Fibroblast of the conjunctiva (primary cell): ENCODE results near the gene TLK1.
A peak's percentile ranks its signal among the peaks of the same experiment; 100 is the strongest.

Source experiments
- DNase-seq: peaks from one replicate; pipeline ENCODE4 v3.0.0-alpha.2; 2010; ENCODE audit warnings: low read depth

The TLK1 gene

GRCh38 chr2:170999654-171000053 lies 161.0 kb downstream of the TLK1 start:
- DNase-seq, result no peak

GRCh38 chr2:170997893-170998597 lies 162.6 kb downstream of the TLK1 start:
- DNase-seq, result no peak

GRCh38 chr2:170996316-170996715 lies 164.4 kb downstream of the TLK1 start:
- no peak for DNase-seq

GRCh38 chr2:170991398-170992182 lies 169.1 kb downstream of the TLK1 start:
- DNase-seq, result no peak

GRCh38 chr2:170986566-170987258 lies 174.0 kb downstream of the TLK1 start:
- DNase-seq, result no peak

GRCh38 chr2:170985407-170985806 lies 175.3 kb downstream of the TLK1 start:
- DNase-seq, result no peak

GRCh38 chr2:170984079-170984478 lies 176.6 kb downstream of the TLK1 start:
- no peak for DNase-seq

GRCh38 chr2:170975943-170976270 lies 184.8 kb downstream of the TLK1 start:
- no peak for DNase-seq

GRCh38 chr2:170975127-170975942 lies 185.4 kb downstream of the TLK1 start:
- DNase-seq, result no peak

- DNase-seq, result no peak
Measured at GRCh38 chr2:170974304-170974993, 186.2 kb downstream of the TLK1 start.

- peak; percentile 50 for DNase-seq
Measured at GRCh38 chr2:170973492-170974303, 187.0 kb downstream of the TLK1 start.

- DNase-seq, result no peak
Measured at GRCh38 chr2:170973225-170973491, 187.5 kb downstream of the TLK1 start.

GRCh38 chr2:170972296-170973224 lies 188.1 kb downstream of the TLK1 start:
- no peak for DNase-seq

GRCh38 chr2:170971071-170971470 lies 189.6 kb downstream of the TLK1 start:
- no peak for DNase-seq

- no peak for DNase-seq
Measured at GRCh38 chr2:170969872-170970496, 190.7 kb downstream of the TLK1 start.

GRCh38 chr2:170969030-170969429 lies 191.7 kb downstream of the TLK1 start:
- DNase-seq, result no peak

- no peak for DNase-seq
Measured at GRCh38 chr2:170968205-170969003, 192.3 kb downstream of the TLK1 start.

- DNase-seq, result no peak
Measured at GRCh38 chr2:170967553-170967952, 193.1 kb downstream of the TLK1 start.
